HG03280 (cell line): ENCODE results near the gene PCDH18.

Source experiments
- ATAC-seq: cut with Tn5 transposase; IDR thresholded peaks from one replicate; pipeline ENCODE4 v1.9.1; 2021; ENCODE audit warnings: mild to moderate bottlenecking, moderate library complexity; ENCODE audit not compliant: unreplicated experiment

PCDH18 gene

GRCh38 chr4:137471461-137471860 is 60.8 kb downstream of the PCDH18 start:
- no peak for ATAC-seq

- no peak for ATAC-seq
Measured at GRCh38 chr4:137470806-137471205, 61.5 kb downstream of the PCDH18 start.
